GM12878 (cell line): Measurements from ENCODE around the gene RUNX3. TPM values are rescaled to one million over a fixed set of nuclear protein-coding genes. Genes with fewer than 3 reads are reported as not detected.
A peak's percentile ranks its signal among the peaks of the same experiment; 100 is the strongest.

Experiments
- ATAC-seq: fragments of 200-7000 bp; cut with Tn5 transposase; 3 replicates; pipeline ENCODE4 v1.9.1; 2020; ENCODE audit warnings: mild to moderate bottlenecking, moderate library complexity
- BruUV-seq: library from RNA; stranded (reverse); fragments of 400-500 nt; replicated peaks from 2 replicates; lab custom pipeline; 2021; lab: Mats Ljungman, UMichigan
- CTCF ChIA-PET: fragments of 300-600 bp; sonication (Branson Sonifier 250); formaldehyde crosslinking; extraction: SDS; loops from one replicate; lab custom pipeline; 2021; ENCODE audit warnings: inconsistent platforms; lab: Yijun Ruan, JAX
- POLR2A ChIA-PET: fragments of 350-600 bp; formaldehyde crosslinking; extraction: SDS; loops from one replicate; lab custom pipeline; 2021; ENCODE audit warnings: inconsistent platforms; lab: Charles Lee
- RAD21 ChIA-PET: fragments of 300-600 bp; sonication (Branson Sonifier 250); formaldehyde crosslinking; loops from one replicate; lab custom pipeline; 2023; ENCODE audit warnings: antibody characterized with exemption; ENCODE audit not compliant: unreplicated experiment; lab: Charles Lee
- SMC1A ChIA-PET: fragments of 300-600 bp; sonication (Branson Sonifier 250); formaldehyde crosslinking; loops from one replicate; lab custom pipeline; 2023; ENCODE audit not compliant: unreplicated experiment, uncharacterized antibody; lab: Charles Lee
- DNase-seq: peaks from one replicate; pipeline ENCODE4 v3.0.0-alpha.2; 2011; ENCODE audit warnings: low read depth, low spot score
- FAIRE-seq: peaks from 3 replicates; lab custom pipeline; 2011; peaks lifted over from hg19 to GRCh38; lab: Jason Lieb, UNC
- H2AFZ ChIP-seq: 2 replicates; pipeline ENCODE4 v1.6.0; 2011; ENCODE audit warnings: low read depth, low read length, control low read depth; ENCODE audit not compliant: control insufficient read depth
- H3K27ac ChIP-seq: 2 replicates; pipeline ENCODE4 v1.5.1; 2011; ENCODE audit warnings: control low read depth; ENCODE audit not compliant: control insufficient read depth, insufficient read depth
- H3K27me3 ChIP-seq, 2 experiments: replicated peaks in 1 of 2; 2 replicates each; pipeline versions ENCODE4 v1.6.0 to v1.6.1; 2011; ENCODE audit warnings: low read length in 1 of 2; ENCODE audit not compliant: control insufficient read depth in 2 of 2, insufficient read depth in 2 of 2
- H3K36me3 ChIP-seq, 2 experiments: 2 replicates each; pipeline ENCODE4 v1.5.1; 2011; ENCODE audit warnings: low read length in 1 of 2; ENCODE audit not compliant: control insufficient read depth in 2 of 2, insufficient read depth in 2 of 2
- H3K4me1 ChIP-seq: 2 replicates; pipeline ENCODE4 v1.6.1; 2011; ENCODE audit warnings: mild to moderate bottlenecking, low read length, moderate library complexity, mixed read lengths; ENCODE audit not compliant: control insufficient read depth, insufficient read depth
- H3K4me2 ChIP-seq: 2 replicates; pipeline ENCODE4 v1.6.0; 2011; ENCODE audit warnings: control low read depth; ENCODE audit not compliant: control insufficient read depth, insufficient read depth
- H3K4me3 ChIP-seq: fragments of 200-600 bp; sonication (generic); 2 replicates; pipeline ENCODE4 v1.5.1; 2016
- H3K79me2 ChIP-seq: 2 replicates; pipeline ENCODE4 v1.6.0; 2011; ENCODE audit warnings: low read length; ENCODE audit not compliant: control insufficient read depth, insufficient read depth
- H3K9ac ChIP-seq: 2 replicates; pipeline ENCODE4 v1.8.0; 2011; ENCODE audit warnings: low read length, control low read depth, mixed read lengths; ENCODE audit not compliant: control insufficient read depth, insufficient read depth
- H3K9me3 ChIP-seq: replicated peaks from 3 replicates; pipeline ENCODE4 v1.5.1; 2011; ENCODE audit warnings: mild to moderate bottlenecking, low read length; ENCODE audit not compliant: control insufficient read depth, insufficient read depth
- H4K20me1 ChIP-seq: 2 replicates; pipeline ENCODE4 v1.6.0; 2011; ENCODE audit not compliant: control insufficient read depth, insufficient read depth
- HDGF ChIP-seq: fragments of 450-650 bp; IDR thresholded peaks from 2 replicates; pipeline ENCODE4 v1.6.1; 2016; ENCODE audit warnings: antibody characterized with exemption
- MXI1 ChIP-seq: fragments of 150-350 bp; IDR thresholded peaks from 2 replicates; pipeline ENCODE4 v1.6.1; 2011; ENCODE audit warnings: low read depth, mild to moderate bottlenecking, inconsistent platforms, low read length, improper control_type of control experiment
- NR2F1 ChIP-seq: fragments of 450-650 bp; conservative IDR thresholded peaks from 2 replicates; pipeline ENCODE4 v1.6.1; 2017; ENCODE audit warnings: mild to moderate bottlenecking
- POLR2A ChIP-seq: IDR thresholded peaks from 2 replicates; pipeline ENCODE4 v1.6.1; 2011; ENCODE audit warnings: low read depth, mild to moderate bottlenecking, low read length
- RELA ChIP-seq: fragments of 450-650 bp; IDR thresholded peaks from 2 replicates; pipeline ENCODE4 v1.8.0; 2014; ENCODE audit warnings: borderline replicate concordance; ENCODE audit not compliant: partially characterized antibody
- SMAD5 ChIP-seq: IDR thresholded peaks from 2 replicates; pipeline ENCODE4 v1.6.1; 2016; ENCODE audit warnings: antibody characterized with exemption, low read depth
- YBX1 ChIP-seq: fragments of 450-650 bp; IDR thresholded peaks from 2 replicates; pipeline ENCODE4 v1.6.1; 2016; ENCODE audit warnings: antibody characterized with exemption
- ZNF622 ChIP-seq: fragments of 450-650 bp; IDR thresholded peaks from 2 replicates; pipeline ENCODE4 v1.6.1; 2017; ENCODE audit warnings: mild to moderate bottlenecking, inconsistent platforms
- WGBS: methylation state at CpG from one replicate; pipeline ENCODE4 v1.1.6; 2016; ENCODE audit warnings: low lambda C conversion rate; ENCODE audit not compliant: insufficient replicate concordance, insufficient coverage; ENCODE audit errors: missing lambda C conversion rate; 5-methylcytosine and 5-hydroxymethylcytosine counted together
- in situ Hi-C: fragments of 300-500 bp; cut with MboI; formaldehyde crosslinking; loops from 9 replicates; pipeline ENCODE4 v1.14.3; 2018; ENCODE audit warnings: mixed read lengths
- intact Hi-C: fragments of 100-400 bp; cut with micrococcal nuclease; formaldehyde crosslinking; loops from one replicate; pipeline ENCODE4 v1.14.2; 2022; ENCODE audit not compliant: unreplicated experiment
- polyA plus RNA-seq, 11 experiments: library from polyadenylated mRNA; depleted of rRNA in 4 of 11; unstranded in 6 of 11; stranded (reverse) in 5 of 11; fragments of >200 nt; fragmentation: Nextera tagmentation in 4 of 11; fragmentation: Illumina TruSeq in 1 of 11; extraction: Ambion mirVana in 4 of 11; extraction: Trizol in 1 of 11; gene quantifications; 1 replicate in 1 of 11; 2 replicates in 10 of 11; pipeline versions ENCODE4 v1.2.1 to v1.2.3, GENCODE V29; 2011 to 2016; ENCODE audit warnings: inconsistent platforms in 2 of 11, missing spikeins in 2 of 11, low read depth in 1 of 11
- total RNA-seq, 4 experiments: library from RNA; depleted of rRNA in 3 of 4; stranded (reverse); fragments of >200 nt in 3 of 4; fragmentation: Illumina TruSeq in 1 of 4; extraction: Trizol in 1 of 4; gene quantifications; 2 replicates each; pipeline versions ENCODE4 v1.2.1 to v1.2.3, GENCODE V29; 2013 to 2021

The RUNX3 gene
- total and polyA plus RNA-seq, 10 of the 15 experiments (the other 5 are each of a cell fraction or from before 2014, with no cell fraction given): 19.0 to 151 (median 31.4) TPM

DNA sequence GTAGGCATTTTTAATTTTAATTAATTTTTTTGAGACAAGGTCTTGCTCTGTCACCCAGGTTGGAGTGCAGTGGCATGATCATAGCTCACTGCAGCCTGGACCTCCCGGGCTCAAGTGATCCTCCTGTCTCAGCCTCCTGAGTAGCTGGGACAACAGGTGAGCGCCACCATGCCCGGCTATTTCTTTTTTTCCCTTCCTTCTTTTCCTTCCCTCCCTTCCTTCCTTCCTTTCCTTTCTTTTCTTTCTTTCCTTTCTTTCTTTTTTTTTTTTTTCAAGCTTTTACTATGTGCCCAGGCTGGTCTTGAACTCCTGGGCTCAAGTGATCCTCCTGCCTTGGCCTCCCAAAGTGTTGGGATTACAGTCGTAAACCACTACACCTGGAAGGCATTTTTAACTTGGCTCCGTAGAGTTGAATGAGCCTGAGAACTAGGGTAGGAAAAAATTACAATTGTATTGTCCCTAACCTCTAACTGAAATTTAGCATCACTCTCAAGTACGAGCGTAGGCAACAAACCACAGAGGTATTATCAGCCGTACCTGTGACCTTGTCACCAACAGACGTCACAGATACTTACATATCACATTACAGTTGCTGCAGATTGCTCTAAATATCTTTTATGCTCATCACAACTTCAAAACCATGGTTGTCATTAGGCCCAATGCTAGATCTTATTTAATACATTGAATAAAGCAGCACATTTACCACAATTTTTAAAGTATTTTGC, 8.0 kb downstream of the RUNX3 start:
- peak overlapping the region; percentile 39; the same call in 1 of the 2 replicates for H3K27ac ChIP-seq
- H3K9me3 ChIP-seq: no peaks in the 10 kb centered on the region
- SMC1A ChIA-PET: interaction anchor here (0.9 to 23.9 kb wide), 5 partner anchors 14 to 226 kb away, joined by 3 to 391 read pairs (median 4); no protein-coding TSS in a partner anchor
- H3K4me2 ChIP-seq: peak overlapping the region; percentile 78
- ATAC-seq (no peak), DNase-seq (no peak), FAIRE-seq (no peak)
- H3K79me2 ChIP-seq: peaks cover 94% of the 10 kb centered on the region
- H3K36me3 ChIP-seq: peaks cover 42 to 55% of the 10 kb centered on the region in 2 experiments
- H3K9ac ChIP-seq: no peak overlapping the region
- peaks cover 16% of the 10 kb centered on the region for H4K20me1 ChIP-seq
- CTCF ChIA-PET: interaction anchor here (0.7 to 20.9 kb wide), 6 partner anchors 11 to 284 kb away, joined by 3 to 314 read pairs (median 6); no protein-coding TSS in a partner anchor
- in situ Hi-C loops: no loop called here
- no TSS peak for BruUV-seq
- WGBS: 86% methylated on average over 9 of the region's 9 CpGs
- POLR2A ChIA-PET: interaction anchor here (0.9 to 2.5 kb wide), 4 partner anchors 28 to 113 kb away, joined by 3 to 9 read pairs (median 4); no protein-coding TSS in a partner anchor
- intact Hi-C loops: loop anchor here (10.0 kb wide), 1 partner anchor 283 kb away; no protein-coding TSS in a partner anchor
- TF ChIP-seq SMAD5 (0 out of 2 replicates have a peak, but pooled peaks have one; percentile 39), MXI1 (no peak), NR2F1 (peak; percentile 34; the same call in 1 of the 2 replicates), RELA (no peak), ZNF622 (no peak), POLR2A (no peak), HDGF (0 out of 2 replicates have a peak, but pooled peaks have one; percentile 17), YBX1 (peak; percentile 13; the same call in 1 of the 2 replicates)
- no peaks in the 10 kb centered on the region for H3K27me3 ChIP-seq
- RAD21 ChIA-PET: interaction anchor here (1.0 to 11.2 kb wide), 3 partner anchors 37 to 113 kb away, joined by 4 to 150 read pairs (median 35); no protein-coding TSS in a partner anchor
- peaks cover 90% of the 10 kb centered on the region for H3K4me1 ChIP-seq
- H2AFZ ChIP-seq: no peak overlapping the region
- peak overlapping the region; percentile 29; the same call in 1 of the 2 replicates for H3K4me3 ChIP-seq
